HepG2 (cell line): ENCODE data around the gene OR7D2. TPM values are rescaled to one million over a fixed set of nuclear protein-coding genes. Genes with fewer than 3 reads are reported as not detected.
A peak's percentile ranks its signal among the peaks of the same experiment; 100 is the strongest.

Source experiments
- ARID3A ChIP-seq: IDR thresholded peaks from 2 replicates; pipeline ENCODE4 v1.6.1; 2012; ENCODE audit warnings: low read depth, low read length, improper control_type of control experiment
- BRD4 ChIP-seq: sonication (generic); formaldehyde crosslinking; IDR thresholded peaks from 2 replicates; pipeline ENCODE4 v1.4.0; 2020; ENCODE audit warnings: missing genetic modification reagents
- GMEB2 ChIP-seq: IDR thresholded peaks from 2 replicates; pipeline ENCODE4 v1.6.1; 2016; ENCODE audit warnings: missing biosample characterization, missing genetic modification reagents, low read depth
- HNRNPLL ChIP-seq: fragments of 200-400 bp; formaldehyde crosslinking; IDR thresholded peaks from 2 replicates; pipeline ENCODE4 v1.6.1; 2017; ENCODE audit warnings: mild to moderate bottlenecking, low read depth, low read length; ENCODE audit not compliant: poor library complexity, severe bottlenecking
- HOXD1 ChIP-seq: sonication (generic); formaldehyde crosslinking; IDR thresholded peaks from 2 replicates; pipeline ENCODE4 v1.5.0; 2020; ENCODE audit warnings: missing genetic modification reagents
- KAT7 ChIP-seq: IDR thresholded peaks from 2 replicates; pipeline ENCODE4 v1.6.1; 2018; ENCODE audit warnings: borderline replicate concordance, missing compliant biosample characterization
- KLF13 ChIP-seq: sonication (generic); formaldehyde crosslinking; IDR thresholded peaks from 2 replicates; pipeline ENCODE4 v1.4.0; 2020; ENCODE audit warnings: mild to moderate bottlenecking, missing genetic modification reagents
- MYNN ChIP-seq: sonication (generic); formaldehyde crosslinking; IDR thresholded peaks from 2 replicates; pipeline ENCODE4 v1.4.0; 2020; ENCODE audit warnings: mild to moderate bottlenecking, low read depth, missing genetic modification reagents
- NCOA2 ChIP-seq: sonication (generic); formaldehyde crosslinking; IDR thresholded peaks from 2 replicates; pipeline ENCODE4 v1.8.0; 2022; ENCODE audit warnings: inconsistent platforms
- NFE2L1 ChIP-seq: sonication (generic); formaldehyde crosslinking; IDR thresholded peaks from 2 replicates; pipeline ENCODE4 v1.4.0; 2020; ENCODE audit warnings: missing genetic modification reagents, mild to moderate bottlenecking, borderline replicate concordance
- NR2F1 ChIP-seq, 2 experiments: fragments of 450-650 bp in 1 of 2; formaldehyde crosslinking in 1 of 2; IDR thresholded peaks; 2 replicates each; pipeline versions ENCODE4 v1.5.0 to v1.6.1; 2016 to 2020; ENCODE audit warnings: mild to moderate bottlenecking in 1 of 2, missing compliant biosample characterization in 1 of 2, missing genetic modification reagents in 1 of 2, moderate library complexity in 1 of 2
- PHF5A ChIP-seq: IDR thresholded peaks from one replicate; pipeline ENCODE4 v1.6.1; 2018; ENCODE audit warnings: low read depth, missing genetic modification reagents; ENCODE audit not compliant: unreplicated experiment
- RBFOX2 ChIP-seq: fragments of 200-400 bp; formaldehyde crosslinking; IDR thresholded peaks from 2 replicates; pipeline ENCODE4 v1.6.1; 2017; ENCODE audit warnings: low read depth, mild to moderate bottlenecking, low read length
- TBX2 ChIP-seq: sonication (generic); formaldehyde crosslinking; IDR thresholded peaks from 2 replicates; pipeline ENCODE4 v1.5.0; 2020; ENCODE audit warnings: missing genetic modification reagents, mild to moderate bottlenecking, borderline replicate concordance
- XBP1 ChIP-seq: sonication (generic); formaldehyde crosslinking; IDR thresholded peaks from 2 replicates; pipeline ENCODE4 v1.5.0; 2020; ENCODE audit warnings: missing genetic modification reagents
- ZFP1 ChIP-seq: IDR thresholded peaks from 2 replicates; pipeline ENCODE4 v1.6.1; 2016
- ZFP36L2 ChIP-seq: sonication (generic); formaldehyde crosslinking; IDR thresholded peaks from 2 replicates; pipeline ENCODE4 v1.4.0; 2020; ENCODE audit warnings: missing genetic modification reagents
- ZNF138 ChIP-seq: sonication (generic); formaldehyde crosslinking; IDR thresholded peaks from 2 replicates; pipeline ENCODE4 v1.5.0; 2020; ENCODE audit warnings: mild to moderate bottlenecking, low read depth, missing genetic modification reagents
- ZNF276 ChIP-seq: sonication (generic); formaldehyde crosslinking; IDR thresholded peaks from 2 replicates; pipeline ENCODE4 v1.4.0; 2020; ENCODE audit warnings: mild to moderate bottlenecking, low read depth, missing genetic modification reagents
- ZNF282 ChIP-seq: fragments of 450-650 bp; IDR thresholded peaks from 2 replicates; pipeline ENCODE4 v1.6.1; 2018; ENCODE audit not compliant: partially characterized antibody
- ZNF430 ChIP-seq: sonication (generic); formaldehyde crosslinking; IDR thresholded peaks from 2 replicates; pipeline ENCODE4 v1.9.0; 2021; ENCODE audit warnings: mild to moderate bottlenecking, missing genetic modification reagents
- ZNF451 ChIP-seq: sonication (generic); formaldehyde crosslinking; IDR thresholded peaks from 2 replicates; pipeline ENCODE4 v1.5.0; 2020; ENCODE audit warnings: mild to moderate bottlenecking, missing genetic modification reagents
- ZNF543 ChIP-seq: sonication (generic); formaldehyde crosslinking; IDR thresholded peaks from 2 replicates; pipeline ENCODE4 v1.4.0; 2020; ENCODE audit warnings: mild to moderate bottlenecking, missing genetic modification reagents
- ZNF691 ChIP-seq: sonication (generic); formaldehyde crosslinking; IDR thresholded peaks from 2 replicates; pipeline ENCODE4 v1.4.0; 2020; ENCODE audit warnings: missing genetic modification reagents, low read depth, mild to moderate bottlenecking, borderline replicate concordance
- ZNF7 ChIP-seq: IDR thresholded peaks from 2 replicates; pipeline ENCODE4 v1.6.1; 2016; ENCODE audit warnings: missing biosample characterization, missing genetic modification reagents
- ZNF772 ChIP-seq: sonication (generic); formaldehyde crosslinking; IDR thresholded peaks from 2 replicates; pipeline ENCODE4 v1.5.0; 2020; ENCODE audit warnings: mild to moderate bottlenecking, missing genetic modification reagents
- polyA plus RNA-seq, 8 experiments: library from polyadenylated mRNA; depleted of rRNA in 3 of 8; stranded (reverse) in 7 of 8; unstranded in 1 of 8; fragments of >200 nt; fragmentation: Illumina TruSeq in 4 of 8; extraction: Trizol in 4 of 8; gene quantifications; 2 replicates each; pipeline versions ENCODE4 v1.2.1 to v1.2.3, GENCODE V29; 2011 to 2016; ENCODE audit warnings: low read depth in 4 of 8, missing spikeins in 1 of 8, mixed read lengths in 1 of 8; ENCODE audit not compliant: insufficient read depth in 1 of 8
- total RNA-seq, 5 experiments: library from RNA; depleted of rRNA; stranded (reverse); fragments of >200 nt; fragmentation: Illumina TruSeq; extraction: Trizol; gene quantifications; 2 replicates each; pipeline ENCODE4 v1.2.3, GENCODE V29; 2016; ENCODE audit warnings: low read depth in 1 of 5

The OR7D2 gene
- total and polyA plus RNA-seq, 2 of the 13 experiments (the other 11 are each of a cell fraction or from before 2014, with no cell fraction given) = 0.07 TPM; not detected in 1

GRCh38 chr19:9140159-9140874 lies 38.5 kb upstream of the OR7D2 start, which contains the start of gene ZNF317 (continued):
- TF ChIP-seq TBX2 (peak; percentile 75), ZNF691 (CRISPR knock-in tag) (no peak), ZNF430 (CRISPR knock-in tag) (peak; percentile 66; the same call in 1 of the 2 replicates), KAT7 (CRISPR knock-in tag) (no peak), PHF5A (CRISPR knock-in tag) (no peak), MYNN (0 out of 2 replicates have a peak, but pooled peaks have one; percentile 62), ZNF138 (no peak), BRD4 (CRISPR knock-in tag) (peak; percentile 91; the same call in 1 of the 2 replicates), KLF13 (CRISPR knock-in tag) (0 out of 2 replicates have a peak, but pooled peaks have one; percentile 38), ZNF543 (CRISPR knock-in tag) (0 out of 2 replicates have a peak, but pooled peaks have one; percentile 24), NCOA2 (CRISPR knock-in tag) (peak; percentile 21; the same call in 1 of the 2 replicates), NFE2L1 (no peak), RBFOX2 (peak; percentile 66), ARID3A (no peak), XBP1 (CRISPR knock-in tag) (no peak), ZNF7 (CRISPR knock-in tag) (no peak), ZNF276 (CRISPR knock-in tag) (0 out of 2 replicates have a peak, but pooled peaks have one; percentile 47), ZNF451 (no peak), ZNF282 (no peak), ZNF772 (peak; percentile 71; the same call in 1 of the 2 replicates), ZFP1 (CRISPR knock-in tag) (no peak), NR2F1 (CRISPR knock-in tag; IDR thresholded peaks at IDR 0.05) (peak; percentile 30 to 58; a peak in 3 of 4 replicates), HOXD1 (peak; percentile 80), HNRNPLL (no peak), ZFP36L2 (CRISPR knock-in tag) (no peak), GMEB2 (CRISPR knock-in tag) (peak; percentile 79)
